Measurements from ENCODE around the gene MYO1D.

Gene MYO1D

DNA sequence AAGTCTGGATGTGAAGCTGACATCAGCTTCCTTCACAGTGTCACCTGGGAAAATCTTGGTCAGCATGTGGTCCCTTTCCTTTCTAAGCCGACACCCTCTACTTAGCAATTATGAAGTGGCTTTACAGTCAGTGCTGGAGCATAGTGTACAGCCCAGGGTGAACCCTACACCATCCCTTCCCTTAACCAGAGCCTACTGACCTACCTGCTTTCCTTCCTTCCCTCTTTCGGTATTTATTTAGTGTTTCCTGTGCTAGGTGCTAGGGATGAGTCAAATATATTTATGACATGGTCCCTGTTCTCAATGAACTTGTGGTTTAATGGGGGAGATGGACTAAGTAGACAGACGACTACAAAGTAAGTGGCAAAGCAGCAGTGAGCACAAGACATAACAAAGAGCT is 312.6 kb downstream of the MYO1D start:
- peak overlapping the region; percentile 7; the same call in 1 of the 2 replicates for H3K27ac ChIP-seq (ENCODE audit: low read length)
- H3K4me3 ChIP-seq (ENCODE audit: low read length): no peak overlapping the region
- H2AFZ ChIP-seq (ENCODE audit: low read length): no peak overlapping the region
- no peak overlapping the region for H3K9ac ChIP-seq (ENCODE audit: low read length)
- no peaks in the 10 kb centered on the region for H3F3A ChIP-seq (ENCODE audit: insufficient read depth, low read length)
- no peak overlapping the region for H3K4me2 ChIP-seq (ENCODE audit: low read depth, low read length)
- TF ChIP-seq EZH2 (optimal IDR thresholded peaks at IDR 0.05; ENCODE audit: low read depth, low read length) (no peak), EZH2phosphoT487 (IDR thresholded peaks at IDR 0.05; ENCODE audit: low read length) (no peak)
- TF ChIP-seq, protein P1, sequence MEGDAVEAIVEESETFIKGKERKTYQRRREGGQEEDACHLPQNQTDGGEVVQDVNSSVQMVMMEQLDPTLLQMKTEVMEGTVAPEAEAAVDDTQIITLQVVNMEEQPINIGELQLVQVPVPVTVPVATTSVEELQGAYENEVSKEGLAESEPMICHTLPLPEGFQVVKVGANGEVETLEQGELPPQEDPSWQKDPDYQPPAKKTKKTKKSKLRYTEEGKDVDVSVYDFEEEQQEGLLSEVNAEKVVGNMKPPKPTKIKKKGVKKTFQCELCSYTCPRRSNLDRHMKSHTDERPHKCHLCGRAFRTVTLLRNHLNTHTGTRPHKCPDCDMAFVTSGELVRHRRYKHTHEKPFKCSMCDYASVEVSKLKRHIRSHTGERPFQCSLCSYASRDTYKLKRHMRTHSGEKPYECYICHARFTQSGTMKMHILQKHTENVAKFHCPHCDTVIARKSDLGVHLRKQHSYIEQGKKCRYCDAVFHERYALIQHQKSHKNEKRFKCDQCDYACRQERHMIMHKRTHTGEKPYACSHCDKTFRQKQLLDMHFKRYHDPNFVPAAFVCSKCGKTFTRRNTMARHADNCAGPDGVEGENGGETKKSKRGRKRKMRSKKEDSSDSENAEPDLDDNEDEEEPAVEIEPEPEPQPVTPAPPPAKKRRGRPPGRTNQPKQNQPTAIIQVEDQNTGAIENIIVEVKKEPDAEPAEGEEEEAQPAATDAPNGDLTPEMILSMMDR (IDR thresholded peaks at IDR 0.05; ENCODE audit: low read length): no peak
- no peaks in the 10 kb centered on the region for H3K27me3 ChIP-seq (replicated peaks; ENCODE audit: insufficient read depth, low read length)
- no peaks in the 10 kb centered on the region for H3K9me2 ChIP-seq (replicated peaks; ENCODE audit: insufficient read depth, low read length)
- H3K36me3 ChIP-seq (replicated peaks; ENCODE audit: insufficient read depth, low read length): no peaks in the 10 kb centered on the region
- H3K79me2 ChIP-seq (ENCODE audit: low read length): no peaks in the 10 kb centered on the region
- H3K4me1 ChIP-seq (ENCODE audit: low read length): peaks cover 23% of the 10 kb centered on the region; the same call in 1 of the 2 replicates
- no peaks in the 10 kb centered on the region for H4K20me1 ChIP-seq (ENCODE audit: insufficient read depth, low read length)
- H3K9me3 ChIP-seq (replicated peaks; ENCODE audit: insufficient read depth, low read length): no peaks in the 10 kb centered on the region
- DNase-seq: peak; percentile 11

DNA sequence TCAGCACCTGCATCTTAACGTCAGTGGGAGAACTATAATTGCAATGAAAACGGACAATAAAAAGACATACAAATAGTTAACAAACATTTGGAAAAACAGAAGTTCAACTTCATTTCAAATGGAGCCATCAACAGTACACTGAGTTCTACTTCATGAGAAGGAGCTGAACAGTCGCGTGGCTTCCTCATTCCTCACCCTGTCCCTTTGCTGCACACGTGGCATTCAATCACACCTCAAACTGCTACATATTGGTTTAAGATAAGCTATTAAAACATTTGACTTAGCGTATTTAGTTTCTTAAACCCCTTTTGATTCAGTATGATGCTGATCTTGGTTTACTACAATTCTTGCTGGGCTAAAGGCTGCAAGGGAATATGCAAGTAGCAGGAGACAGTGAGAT is 313.3 kb downstream of the MYO1D start:
- H3F3A ChIP-seq (ENCODE audit: insufficient read depth, low read length): no peaks in the 10 kb centered on the region
- no peak overlapping the region for H2AFZ ChIP-seq (ENCODE audit: low read length)
- H3K79me2 ChIP-seq (ENCODE audit: low read length): no peaks in the 10 kb centered on the region
- no peaks in the 10 kb centered on the region for H3K36me3 ChIP-seq (replicated peaks; ENCODE audit: insufficient read depth, low read length)
- H3K9me3 ChIP-seq (replicated peaks; ENCODE audit: insufficient read depth, low read length): no peaks in the 10 kb centered on the region
- H3K27ac ChIP-seq (ENCODE audit: low read length): no peak overlapping the region
- H3K4me3 ChIP-seq (ENCODE audit: low read length): no peak overlapping the region
- TF ChIP-seq EZH2 (optimal IDR thresholded peaks at IDR 0.05; ENCODE audit: low read depth, low read length) (no peak), EZH2phosphoT487 (IDR thresholded peaks at IDR 0.05; ENCODE audit: low read length) (no peak)
- TF ChIP-seq, protein P1 (IDR thresholded peaks at IDR 0.05; ENCODE audit: low read length): no peak
- no peaks in the 10 kb centered on the region for H3K9me2 ChIP-seq (replicated peaks; ENCODE audit: insufficient read depth, low read length)
- no peaks in the 10 kb centered on the region for H3K27me3 ChIP-seq (replicated peaks; ENCODE audit: insufficient read depth, low read length)
- no peaks in the 10 kb centered on the region for H4K20me1 ChIP-seq (ENCODE audit: insufficient read depth, low read length)
- H3K9ac ChIP-seq (ENCODE audit: low read length): no peak overlapping the region
- no peak overlapping the region for H3K4me2 ChIP-seq (ENCODE audit: low read depth, low read length)
- DNase-seq: no peak
- peaks cover 28% of the 10 kb centered on the region; the same call in 1 of the 2 replicates for H3K4me1 ChIP-seq (ENCODE audit: low read length)

DNA sequence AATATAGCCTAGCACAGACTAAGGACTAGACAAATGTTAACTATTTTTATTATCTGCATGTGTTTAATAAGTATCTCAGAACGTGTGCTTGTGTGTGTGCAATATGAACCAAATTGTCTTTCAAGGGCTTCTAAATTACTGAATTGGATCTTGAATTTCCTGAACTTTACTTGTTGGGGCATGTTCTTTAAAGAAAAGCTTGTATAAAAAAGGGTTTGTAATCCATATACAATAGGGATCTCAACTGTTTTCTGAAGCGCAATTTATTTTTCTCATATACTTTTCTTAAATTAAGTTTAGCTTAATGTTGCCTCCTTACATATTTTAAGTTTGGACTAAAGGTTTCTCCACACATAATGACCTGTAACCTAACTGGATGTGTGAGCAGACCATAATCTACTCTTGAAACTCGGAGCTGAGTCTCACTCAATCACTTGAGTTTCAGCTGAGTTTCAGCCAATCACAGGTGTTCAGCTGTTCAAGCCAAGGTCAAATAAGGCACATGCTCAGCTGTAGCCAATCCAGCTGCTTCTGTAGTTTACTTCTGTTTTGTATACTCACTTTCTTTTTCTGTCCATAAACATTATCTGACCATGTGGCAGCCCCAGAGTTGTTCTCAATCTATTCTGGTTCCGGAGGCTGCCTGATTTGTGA is 317.8 kb downstream of the MYO1D start:
- Histone ChIP-seq H3K27me3 (replicated peaks; ENCODE audit: insufficient read depth, low read length) (no peaks in the 10 kb centered on the region), H3K4me3 (ENCODE audit: low read length) (no peak overlapping the region), H4K20me1 (ENCODE audit: insufficient read depth, low read length) (no peaks in the 10 kb centered on the region), H3F3A (ENCODE audit: insufficient read depth, low read length) (no peaks in the 10 kb centered on the region), H3K9me3 (replicated peaks; ENCODE audit: insufficient read depth, low read length) (no peaks in the 10 kb centered on the region), H3K79me2 (ENCODE audit: low read length) (no peaks in the 10 kb centered on the region), H3K9me2 (replicated peaks; ENCODE audit: insufficient read depth, low read length) (no peaks in the 10 kb centered on the region), H3K4me1 (ENCODE audit: low read length) (peaks cover 14% of the 10 kb centered on the region; the same call in 1 of the 2 replicates), H3K36me3 (replicated peaks; ENCODE audit: insufficient read depth, low read length) (no peaks in the 10 kb centered on the region), H3K27ac (ENCODE audit: low read length) (no peak overlapping the region), H2AFZ (ENCODE audit: low read length) (no peak overlapping the region), H3K9ac (ENCODE audit: low read length) (no peak overlapping the region), H3K4me2 (ENCODE audit: low read depth, low read length) (no peak overlapping the region)
- TF ChIP-seq EZH2phosphoT487 (IDR thresholded peaks at IDR 0.05; ENCODE audit: low read length) (no peak), EZH2 (optimal IDR thresholded peaks at IDR 0.05; ENCODE audit: low read depth, low read length) (no peak)
- TF ChIP-seq, protein P1 (IDR thresholded peaks at IDR 0.05; ENCODE audit: low read length): no peak
- peak; percentile 75 for DNase-seq

Data from MM.1S (cell line).